GM12892 (cell line): ENCODE measurements around the gene PGAM5.

ENCODE experiments used
- DNase-seq: peaks from one replicate; pipeline ENCODE4 v3.0.0; 2011; ENCODE audit not compliant: insufficient read length
- FAIRE-seq: peaks from 2 replicates; lab custom pipeline; 2011; peaks lifted over from hg19 to GRCh38; lab: Jason Lieb, UNC
- POLR2A ChIP-seq: IDR thresholded peaks from 2 replicates; pipeline ENCODE4 v1.6.1; 2011; ENCODE audit warnings: low read depth, low read length, control low read depth
- POLR2AphosphoS5 ChIP-seq: IDR thresholded peaks from 2 replicates; pipeline ENCODE4 v1.6.1; 2011; ENCODE audit warnings: low read depth, low read length, control low read depth
- TAF1 ChIP-seq: IDR thresholded peaks from 2 replicates; pipeline ENCODE4 v1.6.1; 2011; ENCODE audit warnings: low read depth, mild to moderate bottlenecking, control low read depth, low read length, borderline replicate concordance

The PGAM5 gene

GRCh38 chr12:132761921-132762583 lies 51.4 kb downstream of the PGAM5 start:
- DNase-seq (peak; percentile 91), FAIRE-seq (no peak)
- TF ChIP-seq POLR2AphosphoS5 (peak; percentile 66; the same call in 1 of the 2 replicates), POLR2A (peak; percentile 87), TAF1 (no peak)

GRCh38 chr12:132764231-132764630 lies 53.6 kb downstream of the PGAM5 start:
- FAIRE-seq (no peak), DNase-seq (no peak)
- TF ChIP-seq POLR2AphosphoS5, result no peak
- no peak for TF ChIP-seq POLR2A
- no peak for TF ChIP-seq TAF1

- DNase-seq (no peak), FAIRE-seq (no peak)
- no peak for TF ChIP-seq POLR2A
- no peak for TF ChIP-seq POLR2AphosphoS5
- TF ChIP-seq TAF1, result no peak
These were observed 54.7 kb downstream of the PGAM5 start for GRCh38 chr12:132765361-132765760.

- TF ChIP-seq TAF1 (no peak), POLR2AphosphoS5 (no peak), POLR2A (no peak)
- no peak for FAIRE-seq
- no peak for DNase-seq
These were observed 55.9 kb downstream of the PGAM5 start for GRCh38 chr12:132766380-132767085.

GRCh38 chr12:132771126-132771838 lies 60.6 kb downstream of the PGAM5 start:
- TF ChIP-seq POLR2AphosphoS5, result peak; percentile 67
- 0 out of 2 replicates have a peak, but pooled peaks have one; percentile 14 for TF ChIP-seq TAF1
- TF ChIP-seq POLR2A, result peak; percentile 30; the same call in 1 of the 2 replicates

More at GRCh38 chr12:132771126-132771838, 60.6 kb downstream of the PGAM5 start:
- DNase-seq, result no peak
- FAIRE-seq, result peak; percentile 93
